Stimulated activated CD4-positive, alpha-beta T cell treated with anti-CD3 and anti-CD28 coated beads, Interleukin-4, amount 100 ng/mL, for 48 hours (primary cell): ENCODE measurements around the gene LARP7.
"Not testable (repeated sequence)": the region's sequence is repeated elsewhere in the genome, so short reads cannot be mapped to it uniquely, and the experiment has no call there.

Experiments
- DNase-seq, 2 donors: peaks; one replicate each; pipeline ENCODE4 v3.0.0-alpha.2; 2020; ENCODE audit warnings: low read depth in 2 of 2

Gene LARP7

DNA sequence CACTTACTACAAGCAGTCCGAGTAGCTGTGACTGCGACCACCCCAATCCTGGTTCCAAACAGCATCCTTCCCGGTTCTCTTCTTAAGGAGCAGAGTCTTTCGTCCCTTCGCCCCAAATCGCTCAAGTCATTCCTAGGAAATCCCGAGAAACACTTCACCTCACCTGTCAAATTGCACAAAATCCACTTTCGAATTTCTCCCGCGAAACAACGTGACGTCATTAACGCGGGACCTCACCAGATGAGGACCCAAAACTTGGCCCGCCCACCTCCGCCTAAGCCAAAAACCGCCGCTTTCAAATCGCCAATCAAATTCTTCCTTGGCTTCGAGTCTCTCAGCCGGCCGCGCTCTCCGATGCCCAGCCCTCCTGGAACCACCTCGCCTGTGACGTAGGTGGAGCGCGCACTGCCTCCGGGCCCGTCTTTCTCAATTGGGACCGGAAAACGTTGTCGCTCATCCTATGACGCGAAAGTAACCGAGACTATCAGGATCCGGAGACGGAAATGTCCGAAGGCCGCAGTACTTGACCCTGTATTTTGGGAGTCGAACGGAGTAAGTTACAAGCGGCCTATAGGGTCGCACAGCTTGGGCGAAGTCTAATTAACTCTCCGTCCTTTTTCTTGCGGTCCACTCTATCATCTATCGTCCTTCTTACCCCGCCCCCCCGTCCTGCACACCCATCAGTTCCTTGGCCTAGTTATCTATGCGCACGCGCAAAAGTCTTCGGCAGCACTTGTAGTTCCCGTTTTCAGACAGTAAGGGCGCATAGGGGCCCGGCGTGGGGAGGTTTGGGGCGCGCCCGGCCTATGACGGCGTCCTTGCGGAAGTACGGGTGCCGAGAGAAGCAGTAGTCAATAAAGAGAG, at the start of gene LARP7, which contains the start of gene ZGRF1:
LARP7 (plus strand) TSS at position 456 of the 864 bp plus-strand sequence. CDS start 7,527 bp downstream, outside the sequence.
ZGRF1 (minus strand) TSS at position 222 of the 864 bp plus-strand sequence. CDS start 3,733 bp downstream, outside the sequence.
- peak; percentile 92 to 96 for DNase-seq

DNA sequence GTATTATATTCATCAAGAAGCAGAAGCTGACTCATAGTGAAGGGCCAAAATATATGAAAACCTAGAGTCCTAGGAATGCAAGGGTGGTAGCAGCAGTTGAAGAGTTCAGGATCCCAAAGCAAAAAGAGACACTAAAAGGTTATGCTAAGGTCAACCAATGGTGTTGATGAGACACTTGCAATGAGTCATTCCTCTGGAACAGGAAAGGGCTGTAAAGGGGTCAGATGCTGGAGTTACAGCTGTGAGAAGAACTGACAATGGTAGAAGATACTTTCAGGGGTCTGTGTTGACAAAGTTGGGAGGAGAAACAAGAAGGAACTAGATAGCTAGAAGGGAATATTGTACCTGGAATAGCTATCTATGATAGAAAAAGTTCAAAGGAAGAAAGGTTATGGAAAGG, 47.7 kb upstream of the LARP7 start:
- DNase-seq = no peak

DNA sequence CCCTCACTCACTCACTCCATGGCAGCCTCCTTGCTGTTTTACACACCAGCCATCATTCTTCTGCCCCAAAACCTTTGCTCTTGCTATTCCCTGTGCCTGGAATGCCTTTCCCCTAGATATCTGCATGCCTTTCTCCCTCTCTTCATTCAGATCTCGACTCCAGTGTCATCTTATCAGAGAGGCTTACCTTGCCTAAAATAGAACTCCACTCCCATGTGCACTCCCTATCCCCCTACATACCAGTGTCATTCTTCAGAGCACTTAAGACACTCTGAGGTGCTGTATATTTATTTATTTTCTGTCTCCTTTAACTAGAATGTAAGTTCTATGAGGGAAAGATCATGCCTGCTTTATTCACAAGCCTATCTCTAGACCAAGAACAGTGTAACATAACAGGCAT, 45.4 kb upstream of the LARP7 start:
- no peak for DNase-seq

- DNase-seq = no peak
Measured at GRCh38 chr4:112592717-112593116, 44.2 kb upstream of the LARP7 start.

- no peak for DNase-seq
Measured at GRCh38 chr4:112593438-112594133, 43.4 kb upstream of the LARP7 start.

GRCh38 chr4:112594993-112595392, 42.0 kb upstream of the LARP7 start:
- no peak for DNase-seq

DNA sequence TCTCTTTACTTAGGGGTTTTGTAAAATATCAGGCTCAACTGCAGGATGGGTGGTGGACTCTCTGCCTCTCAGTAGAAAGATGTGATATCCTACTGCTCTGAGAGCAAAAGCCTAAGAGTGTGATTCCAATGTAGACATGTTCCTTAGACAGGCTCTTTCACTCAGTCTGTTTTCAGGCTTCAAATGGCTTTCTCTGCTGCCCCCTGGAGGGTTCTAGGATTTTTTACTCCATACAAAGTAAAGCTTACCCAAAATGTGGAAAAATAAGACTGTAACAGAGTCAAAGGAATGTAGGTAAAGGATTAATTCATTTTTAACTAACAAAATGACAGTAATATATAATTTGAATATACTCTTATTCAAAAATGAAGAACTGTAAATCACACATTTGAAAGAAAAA, 32.4 kb upstream of the LARP7 start:
- DNase-seq = peak in 1 of 2 donors; percentile 1

GRCh38 chr4:112612814-112613213, 24.1 kb upstream of the LARP7 start:
- DNase-seq = not testable (repeated sequence)

GRCh38 chr4:112616984-112617383, 20.0 kb upstream of the LARP7 start:
- no peak for DNase-seq

DNA sequence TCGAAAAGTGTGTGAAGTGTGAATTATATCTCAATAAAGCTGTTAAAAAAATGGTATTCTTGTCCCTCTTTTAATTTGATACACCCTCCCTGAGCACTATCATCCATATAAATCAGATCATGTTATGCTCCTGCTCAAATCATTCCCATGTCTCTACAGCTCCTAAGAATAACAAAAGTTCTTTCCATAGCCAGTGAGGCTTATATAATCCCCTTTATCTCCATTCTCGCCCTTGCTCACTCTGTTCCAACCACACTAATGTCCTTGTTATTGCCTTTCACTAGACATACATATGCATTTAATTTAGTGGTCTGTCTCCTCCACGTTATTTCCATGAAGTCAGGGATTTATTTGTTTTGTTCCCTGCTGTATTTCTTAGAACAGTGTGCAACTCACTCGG, 10.7 kb upstream of the LARP7 start:
- DNase-seq = no peak

- DNase-seq = no peak
Measured at GRCh38 chr4:112633477-112634235, 3.3 kb upstream of the LARP7 start.

- no peak for DNase-seq
Measured at GRCh38 chr4:112637552-112637866, 566 bp downstream of the LARP7 start.

DNA sequence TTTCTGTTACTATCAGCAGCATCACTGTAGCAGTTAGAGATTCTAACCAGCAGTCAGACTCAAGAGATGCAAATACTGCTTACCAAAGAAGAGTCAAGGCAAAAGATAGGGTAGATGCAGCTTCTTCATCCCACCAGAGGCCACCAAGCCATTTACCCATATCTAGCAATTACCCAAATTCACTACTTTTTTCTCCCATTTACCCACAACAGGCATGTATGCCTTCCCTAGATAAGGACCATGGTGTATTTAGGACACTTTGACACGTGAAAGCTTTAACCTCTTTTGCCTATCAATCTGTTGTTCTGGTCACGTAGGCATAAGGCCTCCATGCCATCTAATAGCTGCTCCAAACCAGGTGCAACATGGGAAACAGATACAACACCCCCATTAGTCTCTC, 5.6 kb downstream of the LARP7 start:
- DNase-seq = no peak

GRCh38 chr4:112644595-112645535, 7.9 kb downstream of the LARP7 start:
- not testable (repeated sequence) for DNase-seq

DNA sequence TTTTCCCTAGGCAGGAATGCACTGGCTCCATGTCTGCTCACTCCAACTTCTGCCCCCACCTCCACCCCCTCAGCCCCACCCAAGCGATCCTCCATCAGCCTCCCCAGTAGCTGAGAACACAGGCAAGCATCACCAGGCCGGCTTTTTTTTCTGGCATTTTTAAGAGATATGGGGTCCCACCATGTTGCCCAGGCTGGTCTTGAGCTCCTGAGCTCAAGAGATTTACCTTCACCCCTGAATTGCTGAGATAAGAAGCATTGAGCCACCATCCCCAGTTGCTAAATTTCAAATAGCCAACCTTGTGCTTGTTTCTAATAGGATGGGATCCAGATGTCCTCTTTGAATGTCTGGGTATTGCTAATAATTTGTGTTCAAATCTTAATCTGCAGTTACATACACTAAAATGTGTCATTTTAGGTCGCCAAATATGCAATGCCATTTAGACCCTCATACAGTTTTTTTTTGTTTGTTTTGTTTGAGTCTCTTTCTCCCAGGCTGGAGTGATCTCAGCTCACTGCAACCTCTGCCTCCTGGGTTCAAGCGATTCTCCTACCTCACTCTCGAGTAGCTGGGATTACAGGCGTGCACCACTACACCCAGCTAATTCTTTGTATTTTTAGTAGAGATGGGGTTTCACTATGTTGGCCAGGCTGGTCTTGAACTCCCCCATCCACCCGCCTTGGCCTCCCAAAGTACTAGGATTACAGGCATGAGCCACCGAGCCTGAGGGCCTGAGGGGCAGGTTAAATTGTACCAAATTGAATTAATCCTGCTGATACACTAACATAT, 8.8 kb downstream of the LARP7 start:
- DNase-seq = no peak

- DNase-seq = no peak
Measured at GRCh38 chr4:112646632-112647537, 9.9 kb downstream of the LARP7 start.

DNA sequence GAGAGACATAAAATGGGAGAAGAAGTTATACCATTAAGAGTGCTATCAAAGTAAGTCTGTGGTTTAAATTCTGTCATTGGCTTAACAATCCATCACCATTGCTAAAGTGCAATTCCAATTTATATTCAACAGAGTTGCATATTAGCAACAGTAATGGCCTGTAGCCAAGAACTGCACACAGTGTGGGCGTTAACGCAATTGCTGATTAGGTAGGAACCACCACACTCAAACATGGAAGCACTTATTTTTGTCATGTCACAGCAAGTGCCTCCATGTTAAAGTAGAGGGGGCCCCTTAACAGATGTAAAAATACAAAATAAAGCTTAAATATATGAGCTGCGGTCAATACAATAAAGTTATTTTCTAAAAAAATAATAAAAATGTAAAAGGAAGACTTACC, 10.8 kb downstream of the LARP7 start:
- DNase-seq = no peak

- DNase-seq = no peak
Measured at GRCh38 chr4:112648263-112649054, 11.5 kb downstream of the LARP7 start.

DNA sequence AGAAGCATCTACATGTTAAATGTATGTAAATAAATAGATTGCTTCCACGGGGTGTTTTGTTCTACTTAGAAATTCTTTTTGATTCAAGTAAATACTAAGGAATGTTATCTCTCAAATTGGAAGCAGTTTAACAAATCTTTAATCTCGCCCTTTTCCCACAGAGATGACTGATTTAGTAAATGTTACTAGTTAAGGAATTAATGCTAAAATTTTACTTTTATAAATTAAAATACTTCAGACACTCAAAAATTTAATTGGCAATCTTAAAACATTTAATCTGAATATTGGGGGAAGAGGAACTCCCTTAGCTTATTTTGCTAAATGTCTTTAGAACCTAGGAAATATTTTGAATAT, 12.1 kb downstream of the LARP7 start:
- no peak for DNase-seq
